ENCODE results near the gene XRN2.

Gene XRN2

DNA sequence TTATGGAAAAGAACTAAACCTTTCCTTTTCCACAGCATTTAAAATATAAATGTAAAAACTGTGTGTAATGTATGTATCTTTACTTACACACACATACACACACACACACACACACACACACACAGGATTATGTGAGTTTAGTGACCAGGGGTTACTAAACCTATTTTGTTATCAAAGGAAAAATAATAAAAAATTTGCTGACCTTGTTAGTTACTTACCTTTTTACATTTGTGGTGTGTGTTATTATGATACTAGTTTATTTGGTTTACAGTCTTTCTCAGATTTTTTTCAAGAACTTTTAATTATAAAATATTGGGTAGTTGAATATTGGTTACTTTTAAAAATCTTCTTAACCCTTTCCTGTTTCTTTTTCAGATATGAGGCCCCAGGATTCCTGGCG is 78.5 kb downstream of the XRN2 start:
- no peaks in the 10 kb centered on the region for H3K27me3 ChIP-seq (ENCODE audit: control insufficient read depth, insufficient read depth, low read length)
- no peak overlapping the region for H3K4me2 ChIP-seq (ENCODE audit: low read length)
- H3K36me3 ChIP-seq (ENCODE audit: control insufficient read depth, insufficient read depth, low read length): no peaks in the 10 kb centered on the region
- H3K79me2 ChIP-seq: no peaks in the 10 kb centered on the region
- H2AFZ ChIP-seq: no peak overlapping the region
- H3K4me3 ChIP-seq (ENCODE audit: low read depth, low read length): no peak overlapping the region
- no peak overlapping the region for H3K9ac ChIP-seq
- TF ChIP-seq, protein P1, sequence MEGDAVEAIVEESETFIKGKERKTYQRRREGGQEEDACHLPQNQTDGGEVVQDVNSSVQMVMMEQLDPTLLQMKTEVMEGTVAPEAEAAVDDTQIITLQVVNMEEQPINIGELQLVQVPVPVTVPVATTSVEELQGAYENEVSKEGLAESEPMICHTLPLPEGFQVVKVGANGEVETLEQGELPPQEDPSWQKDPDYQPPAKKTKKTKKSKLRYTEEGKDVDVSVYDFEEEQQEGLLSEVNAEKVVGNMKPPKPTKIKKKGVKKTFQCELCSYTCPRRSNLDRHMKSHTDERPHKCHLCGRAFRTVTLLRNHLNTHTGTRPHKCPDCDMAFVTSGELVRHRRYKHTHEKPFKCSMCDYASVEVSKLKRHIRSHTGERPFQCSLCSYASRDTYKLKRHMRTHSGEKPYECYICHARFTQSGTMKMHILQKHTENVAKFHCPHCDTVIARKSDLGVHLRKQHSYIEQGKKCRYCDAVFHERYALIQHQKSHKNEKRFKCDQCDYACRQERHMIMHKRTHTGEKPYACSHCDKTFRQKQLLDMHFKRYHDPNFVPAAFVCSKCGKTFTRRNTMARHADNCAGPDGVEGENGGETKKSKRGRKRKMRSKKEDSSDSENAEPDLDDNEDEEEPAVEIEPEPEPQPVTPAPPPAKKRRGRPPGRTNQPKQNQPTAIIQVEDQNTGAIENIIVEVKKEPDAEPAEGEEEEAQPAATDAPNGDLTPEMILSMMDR (IDR thresholded peaks at IDR 0.05): no peak
- no peaks in the 10 kb centered on the region for H3K4me1 ChIP-seq
- no peak overlapping the region for H3K27ac ChIP-seq
- H3K9me3 ChIP-seq (ENCODE audit: control insufficient read depth, low read length): no peaks in the 10 kb centered on the region

DNA sequence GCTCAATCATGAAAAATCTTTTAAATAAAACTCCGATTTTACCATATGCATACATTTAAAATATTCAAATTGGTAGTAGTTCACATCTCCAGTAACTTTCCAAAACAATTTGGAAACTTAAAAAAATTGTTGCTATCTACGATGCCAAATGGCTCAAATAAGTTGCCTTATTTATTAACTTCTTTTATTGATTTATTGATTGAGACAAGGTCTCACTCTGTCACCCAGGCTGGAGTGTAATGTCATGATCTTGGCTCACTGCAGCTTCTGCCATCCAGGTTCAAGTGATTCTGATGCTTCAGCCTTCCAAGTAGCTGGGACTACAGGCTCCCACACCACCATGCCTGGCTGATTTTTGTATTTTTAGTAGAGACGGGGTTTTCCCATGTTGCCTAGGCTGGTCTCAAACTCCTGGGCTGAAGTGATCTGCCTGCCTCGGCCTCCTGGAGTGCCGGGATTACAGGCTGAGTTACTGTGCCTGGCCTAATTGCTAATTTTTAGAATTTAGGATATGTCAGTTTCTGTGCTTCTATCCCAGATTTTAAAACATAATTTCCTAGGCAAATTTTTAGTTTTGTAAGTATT is 81.3 kb downstream of the XRN2 start:
- no peaks in the 10 kb centered on the region for H3K9me3 ChIP-seq (ENCODE audit: control insufficient read depth, low read length)
- TF ChIP-seq, protein P1 (IDR thresholded peaks at IDR 0.05): no peak
- peaks cover 1% of the 10 kb centered on the region for H3K4me1 ChIP-seq
- H3K36me3 ChIP-seq (ENCODE audit: control insufficient read depth, insufficient read depth, low read length): no peaks in the 10 kb centered on the region
- no peak overlapping the region for H2AFZ ChIP-seq
- no peak overlapping the region for H3K27ac ChIP-seq
- H3K79me2 ChIP-seq: no peaks in the 10 kb centered on the region
- H3K4me3 ChIP-seq (ENCODE audit: low read depth, low read length): no peak overlapping the region
- no peak overlapping the region for H3K9ac ChIP-seq
- no peaks in the 10 kb centered on the region for H3K27me3 ChIP-seq (ENCODE audit: control insufficient read depth, insufficient read depth, low read length)
- H3K4me2 ChIP-seq (ENCODE audit: low read length): no peak overlapping the region

DNA sequence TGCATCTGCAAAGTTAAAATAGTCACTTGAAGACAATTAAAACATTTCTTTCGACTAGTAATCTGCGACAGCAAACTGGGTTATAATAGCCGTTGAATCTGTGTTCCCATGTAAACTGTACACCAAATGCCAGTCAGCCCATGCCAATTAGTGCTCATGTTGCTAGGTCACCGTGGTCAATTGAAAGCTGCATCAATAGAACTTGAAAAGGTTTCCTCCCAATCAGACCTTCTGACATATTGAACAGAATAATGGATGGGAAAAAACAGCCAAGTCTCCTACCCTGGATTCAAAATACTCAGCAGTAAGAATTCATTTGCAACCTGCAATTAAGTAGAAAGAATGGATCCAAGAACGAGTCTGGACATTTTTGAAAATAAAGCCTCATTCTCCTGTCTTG is 83.0 kb downstream of the XRN2 start:
- Histone ChIP-seq H3K79me2 (no peaks in the 10 kb centered on the region), H2AFZ (no peak overlapping the region), H3K4me2 (ENCODE audit: low read length) (no peak overlapping the region), H3K27me3 (ENCODE audit: control insufficient read depth, insufficient read depth, low read length) (no peaks in the 10 kb centered on the region), H3K4me3 (ENCODE audit: low read depth, low read length) (no peak overlapping the region), H3K4me1 (peaks cover 2% of the 10 kb centered on the region), H3K9me3 (ENCODE audit: control insufficient read depth, low read length) (no peaks in the 10 kb centered on the region), H3K36me3 (ENCODE audit: control insufficient read depth, insufficient read depth, low read length) (no peaks in the 10 kb centered on the region), H3K9ac (no peak overlapping the region), H3K27ac (no peak overlapping the region)
- TF ChIP-seq, protein P1 (IDR thresholded peaks at IDR 0.05): no peak

DNA sequence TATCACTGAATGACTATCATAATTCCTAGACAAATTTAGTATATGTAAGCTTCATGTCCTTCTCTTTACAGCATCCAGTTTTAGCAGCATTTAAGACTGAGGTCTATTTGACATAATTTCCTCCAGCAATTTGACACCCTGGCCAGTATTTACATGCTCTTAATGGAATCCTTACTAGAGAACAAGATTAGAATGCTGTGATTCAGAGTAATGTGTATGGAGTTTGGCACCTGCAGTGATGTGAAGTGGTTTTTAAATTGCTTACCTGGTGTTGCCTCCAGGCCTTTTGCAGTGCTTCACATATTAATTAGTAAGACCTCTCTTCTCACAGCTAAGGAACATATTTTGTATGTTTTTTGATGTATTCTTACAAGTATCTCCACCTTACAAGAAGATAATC is 84.4 kb downstream of the XRN2 start:
- Histone ChIP-seq H3K9me3 (ENCODE audit: control insufficient read depth, low read length) (no peaks in the 10 kb centered on the region), H3K79me2 (no peaks in the 10 kb centered on the region), H3K4me3 (ENCODE audit: low read depth, low read length) (no peak overlapping the region), H3K9ac (no peak overlapping the region), H3K4me1 (peaks cover 2% of the 10 kb centered on the region), H3K36me3 (ENCODE audit: control insufficient read depth, insufficient read depth, low read length) (no peaks in the 10 kb centered on the region), H2AFZ (no peak overlapping the region), H3K27me3 (ENCODE audit: control insufficient read depth, insufficient read depth, low read length) (no peaks in the 10 kb centered on the region), H3K27ac (no peak overlapping the region), H3K4me2 (ENCODE audit: low read length) (no peak overlapping the region)
- TF ChIP-seq, protein P1 (IDR thresholded peaks at IDR 0.05): no peak

DNA sequence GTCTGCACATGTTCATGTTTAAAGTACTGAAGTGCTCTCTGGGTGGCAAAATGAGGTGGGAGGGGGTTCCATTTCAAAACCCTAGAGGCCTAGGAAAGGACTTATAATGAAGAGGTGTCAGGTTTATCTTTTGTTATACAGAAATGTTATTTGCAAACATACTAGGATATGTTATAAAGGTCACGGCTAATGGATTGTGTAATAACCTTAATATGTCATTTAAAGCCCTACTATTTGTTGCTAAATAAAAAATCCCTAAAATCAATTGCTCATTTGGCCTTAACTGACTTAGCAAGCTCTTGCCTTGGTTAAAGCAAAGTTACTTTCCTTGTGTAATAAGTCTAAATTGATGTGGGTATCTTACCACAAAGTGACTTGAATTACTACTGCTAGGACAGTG is 85.4 kb downstream of the XRN2 start:
- TF ChIP-seq, protein P1 (IDR thresholded peaks at IDR 0.05): no peak

More for the DNA sequence above, 85.4 kb downstream of the XRN2 start:
- no peak overlapping the region for H3K4me3 ChIP-seq (ENCODE audit: low read depth, low read length)
- H3K4me1 ChIP-seq: peaks cover 2% of the 10 kb centered on the region
- no peaks in the 10 kb centered on the region for H3K27me3 ChIP-seq (ENCODE audit: control insufficient read depth, insufficient read depth, low read length)
- H3K4me2 ChIP-seq (ENCODE audit: low read length): no peak overlapping the region
- H3K9ac ChIP-seq: no peak overlapping the region
- H3K79me2 ChIP-seq: no peaks in the 10 kb centered on the region
- no peaks in the 10 kb centered on the region for H3K9me3 ChIP-seq (ENCODE audit: control insufficient read depth, low read length)
- H3K36me3 ChIP-seq (ENCODE audit: control insufficient read depth, insufficient read depth, low read length): no peaks in the 10 kb centered on the region
- H3K27ac ChIP-seq: no peak overlapping the region
- no peak overlapping the region for H2AFZ ChIP-seq
